Retinal pigment epithelial cell (primary cell): ENCODE results near the gene SLC2A8.

Experiments used
- DNase-seq: peaks from one replicate; pipeline ENCODE4 v3.0.0-alpha.2; 2010; ENCODE audit warnings: low read depth
- H3K4me3 ChIP-seq: 2 replicates; pipeline ENCODE4 v1.5.1; 2011; ENCODE audit warnings: mild to moderate bottlenecking, low read length, control low read depth, moderate library complexity
- CTCF ChIP-seq: conservative IDR thresholded peaks from 2 replicates; pipeline ENCODE4 v1.5.1; 2011; ENCODE audit warnings: low read depth, low read length, control low read depth, inconsistent platforms

The SLC2A8 gene

DNA sequence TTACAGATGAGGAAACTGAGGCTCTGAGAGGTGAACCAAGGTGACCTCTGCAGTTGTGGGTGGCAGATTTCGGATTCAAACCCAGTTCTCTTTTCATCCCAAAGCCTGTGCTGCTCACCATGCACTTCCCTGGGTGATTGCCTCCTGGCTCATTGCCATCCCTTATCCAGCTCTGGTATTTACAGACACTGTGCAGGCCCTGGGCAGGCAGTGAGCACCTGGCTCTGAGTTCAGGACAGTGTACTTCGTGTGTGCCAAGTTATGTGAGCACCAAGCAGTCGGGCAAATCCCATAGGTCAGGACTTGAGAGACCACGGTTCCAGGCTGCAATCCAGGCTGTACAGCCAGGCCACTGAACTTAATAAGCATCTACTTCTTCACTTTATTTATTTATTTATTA lies 55.7 kb downstream of the SLC2A8 start:
- no peak for DNase-seq
- H3K4me3 ChIP-seq = no peak overlapping the region
- no peak for TF ChIP-seq CTCF

GRCh38 chr9:127455324-127455992 lies 58.5 kb downstream of the SLC2A8 start:
- TF ChIP-seq CTCF = peak; percentile 55
- no peak for DNase-seq
- no peak overlapping the region for H3K4me3 ChIP-seq

- TF ChIP-seq CTCF = no peak
- no peak for DNase-seq
- H3K4me3 ChIP-seq = no peak overlapping the region
Observed at GRCh38 chr9:127457191-127457878, 60.4 kb downstream of the SLC2A8 start.
